ENCODE data around the gene DLEC1. TPM values are rescaled to one million over a fixed set of nuclear protein-coding genes. Genes with fewer than 3 reads are reported as not detected.

DLEC1 gene
- total and polyA plus RNA-seq, 2 experiments from 2014 or later, result 0.15 TPM; not detected in 1

GRCh38 chr3:37997342-37997741 lies 41.7 kb upstream of the DLEC1 start:
- no peak overlapping the region for H3K4me3 ChIP-seq
- WGBS, 2 experiments (ENCODE audit: low coverage in 1 of 2, low lambda C conversion rate in 2 of 2, missing lambda C conversion rate in 2 of 2), result 70 to 83% methylated on average over 8 to 10 of the region's 10 CpGs
- no peaks in the 10 kb centered on the region for H3K79me2 ChIP-seq (ENCODE audit: insufficient read depth)
- H3K4me1 ChIP-seq (ENCODE audit: insufficient read depth), result peaks cover 10% of the 10 kb centered on the region; the same call in 1 of the 2 replicates
- in situ Hi-C loops (cut with MboI), result no loop called here
- no peaks in the 10 kb centered on the region for H3K36me3 ChIP-seq (ENCODE audit: low read depth)
- H3F3A ChIP-seq (ENCODE audit: insufficient read depth), result peaks cover 9% of the 10 kb centered on the region; the same call in 1 of the 2 replicates
- no peak overlapping the region for H3K27ac ChIP-seq
- no peaks in the 10 kb centered on the region for H4K20me1 ChIP-seq (ENCODE audit: insufficient read depth)
- no peaks in the 10 kb centered on the region for H3K27me3 ChIP-seq (replicated peaks; ENCODE audit: insufficient read depth)
- H3K9me2 ChIP-seq (ENCODE audit: insufficient read depth), result no peaks in the 10 kb centered on the region
- H3K9ac ChIP-seq, result no peak overlapping the region
- H3K4me2 ChIP-seq (ENCODE audit: unreplicated experiment), result no peak overlapping the region
- DNase-seq, result no peak
- no peaks in the 10 kb centered on the region for H3K9me3 ChIP-seq (ENCODE audit: low read depth)
- TF ChIP-seq EZH2 (IDR thresholded peaks at IDR 0.05; ENCODE audit: insufficient read depth, poor library complexity, severe bottlenecking) (no peak), EZH2phosphoT487 (IDR thresholded peaks at IDR 0.05; ENCODE audit: insufficient read depth, low read depth) (no peak)
- no peak overlapping the region for H2AFZ ChIP-seq

GRCh38 chr3:37997791-37998370 lies 41.1 kb upstream of the DLEC1 start:
- Histone ChIP-seq H3K9me3 (ENCODE audit: low read depth) (no peaks in the 10 kb centered on the region), H3K79me2 (ENCODE audit: insufficient read depth) (no peaks in the 10 kb centered on the region), H3K4me3 (no peak overlapping the region), H3K9me2 (ENCODE audit: insufficient read depth) (no peaks in the 10 kb centered on the region), H3K36me3 (ENCODE audit: low read depth) (no peaks in the 10 kb centered on the region), H3K4me2 (ENCODE audit: unreplicated experiment) (no peak overlapping the region), H3K27me3 (replicated peaks; ENCODE audit: insufficient read depth) (no peaks in the 10 kb centered on the region), H3K4me1 (ENCODE audit: insufficient read depth) (peaks cover 10% of the 10 kb centered on the region; the same call in 1 of the 2 replicates), H3K9ac (peak overlapping the region; percentile 80), H4K20me1 (ENCODE audit: insufficient read depth) (no peaks in the 10 kb centered on the region), H3F3A (ENCODE audit: insufficient read depth) (peaks cover 9% of the 10 kb centered on the region; the same call in 1 of the 2 replicates), H2AFZ (peak overlapping the region; percentile 86; the same call in 1 of the 2 replicates), H3K27ac (no peak overlapping the region)
- DNase-seq, result no peak
- WGBS, 2 experiments (ENCODE audit: low coverage in 1 of 2, low lambda C conversion rate in 2 of 2, missing lambda C conversion rate in 2 of 2), result 55 to 57% methylated on average over 5 to 6 of the region's 6 CpGs
- no peak for TF ChIP-seq EZH2phosphoT487 (IDR thresholded peaks at IDR 0.05; ENCODE audit: insufficient read depth, low read depth)
- TF ChIP-seq EZH2 (IDR thresholded peaks at IDR 0.05; ENCODE audit: insufficient read depth, poor library complexity, severe bottlenecking), result no peak
- in situ Hi-C loops (cut with MboI), result no loop called here

GRCh38 chr3:37999836-38000235 lies 39.2 kb upstream of the DLEC1 start:
- WGBS, 2 experiments (ENCODE audit: low coverage in 1 of 2, low lambda C conversion rate in 2 of 2, missing lambda C conversion rate in 2 of 2), result 67 to 69% methylated on average over 6 of the region's 6 CpGs
- H2AFZ ChIP-seq, result no peak overlapping the region
- H3K9me3 ChIP-seq (ENCODE audit: low read depth), result no peaks in the 10 kb centered on the region
- H3K4me2 ChIP-seq (ENCODE audit: unreplicated experiment), result no peak overlapping the region
- H3K79me2 ChIP-seq (ENCODE audit: insufficient read depth), result no peaks in the 10 kb centered on the region
- DNase-seq, result no peak
- no peaks in the 10 kb centered on the region for H3F3A ChIP-seq (ENCODE audit: insufficient read depth)
- in situ Hi-C loops (cut with MboI), result no loop called here
- no peaks in the 10 kb centered on the region for H3K9me2 ChIP-seq (ENCODE audit: insufficient read depth)
- no peaks in the 10 kb centered on the region for H4K20me1 ChIP-seq (ENCODE audit: insufficient read depth)
- 0 out of 2 replicates have a peak, but pooled peaks cover 3% of the 10 kb centered on the region for H3K4me1 ChIP-seq (ENCODE audit: insufficient read depth)
- H3K27me3 ChIP-seq (replicated peaks; ENCODE audit: insufficient read depth), result no peaks in the 10 kb centered on the region
- H3K4me3 ChIP-seq, result no peak overlapping the region
- no peak overlapping the region for H3K9ac ChIP-seq
- TF ChIP-seq EZH2 (IDR thresholded peaks at IDR 0.05; ENCODE audit: insufficient read depth, poor library complexity, severe bottlenecking) (no peak), EZH2phosphoT487 (IDR thresholded peaks at IDR 0.05; ENCODE audit: insufficient read depth, low read depth) (no peak)
- no peak overlapping the region for H3K27ac ChIP-seq
- H3K36me3 ChIP-seq (ENCODE audit: low read depth), result no peaks in the 10 kb centered on the region

GRCh38 chr3:38000242-38000916 lies 38.6 kb upstream of the DLEC1 start:
- H3K27me3 ChIP-seq (replicated peaks; ENCODE audit: insufficient read depth), result no peaks in the 10 kb centered on the region
- H3F3A ChIP-seq (ENCODE audit: insufficient read depth), result no peaks in the 10 kb centered on the region
- in situ Hi-C loops (cut with MboI), result no loop called here
- DNase-seq, result no peak
- no peak overlapping the region for H3K9ac ChIP-seq
- no peaks in the 10 kb centered on the region for H3K36me3 ChIP-seq (ENCODE audit: low read depth)
- no peak overlapping the region for H3K4me3 ChIP-seq
- no peak overlapping the region for H3K27ac ChIP-seq
- 90 to 95% methylated on average over 5 to 6 of the region's 6 CpGs for WGBS, 2 experiments (ENCODE audit: low coverage in 1 of 2, low lambda C conversion rate in 2 of 2, missing lambda C conversion rate in 2 of 2)
- H3K9me3 ChIP-seq (ENCODE audit: low read depth), result no peaks in the 10 kb centered on the region
- TF ChIP-seq EZH2 (IDR thresholded peaks at IDR 0.05; ENCODE audit: insufficient read depth, poor library complexity, severe bottlenecking) (no peak), EZH2phosphoT487 (IDR thresholded peaks at IDR 0.05; ENCODE audit: insufficient read depth, low read depth) (no peak)
- no peak overlapping the region for H3K4me2 ChIP-seq (ENCODE audit: unreplicated experiment)
- no peaks in the 10 kb centered on the region for H3K4me1 ChIP-seq (ENCODE audit: insufficient read depth)
- no peaks in the 10 kb centered on the region for H3K79me2 ChIP-seq (ENCODE audit: insufficient read depth)
- no peak overlapping the region for H2AFZ ChIP-seq
- no peaks in the 10 kb centered on the region for H4K20me1 ChIP-seq (ENCODE audit: insufficient read depth)
- H3K9me2 ChIP-seq (ENCODE audit: insufficient read depth), result no peaks in the 10 kb centered on the region
